GM23248 (cell line): Measurements from ENCODE around the gene AMPD3.

Experiments used
- EZH2 ChIP-seq: fragments of 200-600 bp; sonication (generic); IDR thresholded peaks from 2 replicates; pipeline ENCODE4 v1.6.1; 2018; ENCODE audit warnings: antibody characterized with exemption, mild to moderate bottlenecking; ENCODE audit not compliant: insufficient read depth, poor library complexity, severe bottlenecking
- EZH2phosphoT487 ChIP-seq: fragments of 200-600 bp; sonication (generic); IDR thresholded peaks from 2 replicates; pipeline ENCODE4 v1.6.1; 2018; ENCODE audit warnings: antibody characterized with exemption, moderate library complexity, mild to moderate bottlenecking, low read depth; ENCODE audit not compliant: insufficient read depth

DNA sequence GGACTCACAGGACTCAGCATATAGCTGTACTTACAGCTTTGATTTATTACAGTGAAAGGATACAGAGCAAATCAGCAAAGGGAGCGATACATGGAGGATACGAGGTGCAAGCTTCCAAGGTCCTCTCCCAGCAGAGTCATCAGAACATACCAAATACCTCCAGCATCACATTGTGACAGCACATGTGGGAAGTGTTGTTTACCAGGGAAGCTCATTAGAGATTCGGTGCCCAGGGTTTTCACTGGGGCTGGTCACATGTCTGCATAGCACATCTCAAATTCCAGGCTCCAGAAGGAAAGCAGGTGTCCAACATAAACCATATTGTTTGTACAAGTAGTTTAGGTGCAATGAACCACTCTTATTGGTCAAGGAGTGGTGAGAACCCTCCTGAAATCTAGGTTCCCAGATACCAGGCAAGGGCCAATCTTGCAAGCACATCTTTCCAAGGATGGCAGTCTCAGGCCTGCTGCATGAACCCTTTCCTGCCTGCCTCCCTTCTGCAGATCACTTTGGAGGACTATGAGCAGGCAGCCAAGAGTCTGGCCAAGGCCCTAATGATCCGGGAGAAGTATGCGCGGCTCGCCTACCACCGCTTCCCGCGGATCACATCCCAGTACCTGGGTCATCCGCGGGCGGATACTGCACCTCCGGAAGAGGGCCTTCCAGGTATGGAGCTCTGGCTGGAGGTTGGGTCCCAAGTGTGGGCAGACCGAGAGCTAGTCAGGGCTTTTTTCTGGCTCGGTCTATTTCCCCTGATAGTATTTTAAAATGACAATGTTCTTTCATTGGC is 26.7 kb downstream of the AMPD3 start:
- no peak for TF ChIP-seq EZH2
- TF ChIP-seq EZH2phosphoT487, result no peak
